Mesothelial cell of epicardium (in vitro differentiated cells): ENCODE measurements around the gene IGFBP2. TPM values are rescaled to one million over a fixed set of nuclear protein-coding genes. Genes with fewer than 3 reads are reported as not detected.
A peak's percentile ranks its signal among the peaks of the same experiment; 100 is the strongest.

Experiments used
- DNase-seq, 2 experiments: peaks; one replicate each; pipeline ENCODE4 v3.0.0; 2021; ENCODE audit warnings: low spot score in 2 of 2; ENCODE audit not compliant: unreplicated experiment in 2 of 2
- H3K27ac Mint-ChIP-seq: 2 replicates; pipeline ENCODE4 v1.8.0; 2021; ENCODE audit warnings: mixed read lengths
- H3K27me3 Mint-ChIP-seq: 2 replicates; pipeline ENCODE4 v1.8.0; 2021; ENCODE audit warnings: low read depth, mixed read lengths
- H3K36me3 Mint-ChIP-seq: 2 replicates; pipeline ENCODE4 v1.8.0; 2021; ENCODE audit warnings: mixed read lengths
- H3K4me1 Mint-ChIP-seq: 2 replicates; pipeline ENCODE4 v1.8.0; 2021; ENCODE audit warnings: mixed read lengths
- H3K4me3 Mint-ChIP-seq: 2 replicates; pipeline ENCODE4 v1.8.0; 2021; ENCODE audit warnings: mild to moderate bottlenecking, moderate library complexity, mixed read lengths
- H3K9me3 Mint-ChIP-seq: 2 replicates; pipeline ENCODE4 v1.8.0; 2021; ENCODE audit warnings: mixed read lengths
- CTCF ChIP-seq: fragments of 200-600 bp; sonication (generic); IDR thresholded peaks from one replicate; pipeline ENCODE4 v1.5.0; 2021; ENCODE audit warnings: antibody characterized with exemption; ENCODE audit not compliant: unreplicated experiment
- total RNA-seq: library from RNA; stranded (reverse); gene quantifications from 3 replicates; pipeline ENCODE4 v1.2.1, GENCODE V29; 2021

IGFBP2 gene
- total RNA-seq, 1 donor from 2014 or later, result 376 TPM

- no peak for DNase-seq
- no peaks in the 10 kb centered on the region for H3K36me3 Mint-ChIP-seq
- H3K4me1 Mint-ChIP-seq, result peaks cover 41% of the 10 kb centered on the region
- H3K27me3 Mint-ChIP-seq, result no peaks in the 10 kb centered on the region
- peak overlapping the region; percentile 97 for H3K4me3 Mint-ChIP-seq
- no peaks in the 10 kb centered on the region for H3K9me3 Mint-ChIP-seq
- H3K27ac Mint-ChIP-seq, result peak overlapping the region; percentile 90
- TF ChIP-seq CTCF, result no peak
Observed at GRCh38 chr2:216694826-216695217, 61.6 kb downstream of the IGFBP2 start.

GRCh38 chr2:216695401-216695821 lies 62.2 kb downstream of the IGFBP2 start, which contains the start of gene IGFBP5:
Gene IGFBP5, minus strand, starts transcription at chr2:216695549. Its CDS starts 774 bp downstream, at chr2:216694775.
- no peak for TF ChIP-seq CTCF
- Mint-ChIP-seq H3K4me1 (peaks cover 36% of the 10 kb centered on the region), H3K4me3 (peak within 1 kb of the TSS; percentile 97), H3K27ac (peak within 1 kb of the TSS; percentile 90), H3K9me3 (no peaks in the 10 kb centered on the region), H3K36me3 (no peaks in the 10 kb centered on the region), H3K27me3 (no peaks in the 10 kb centered on the region)
- peak; percentile 80 to 93 for DNase-seq

- H3K36me3 Mint-ChIP-seq, result no peaks in the 10 kb centered on the region
- DNase-seq, result no peak
- peak overlapping the region; percentile 71 for H3K27ac Mint-ChIP-seq
- no peak for TF ChIP-seq CTCF
- peak overlapping the region; percentile 3 for H3K4me3 Mint-ChIP-seq
- no peaks in the 10 kb centered on the region for H3K27me3 Mint-ChIP-seq
- H3K4me1 Mint-ChIP-seq, result peaks cover 28% of the 10 kb centered on the region
- no peaks in the 10 kb centered on the region for H3K9me3 Mint-ChIP-seq
Observed at GRCh38 chr2:216696321-216696720, 63.1 kb downstream of the IGFBP2 start.

- no peaks in the 10 kb centered on the region for H3K9me3 Mint-ChIP-seq
- TF ChIP-seq CTCF, result peak; percentile 61
- no peak for DNase-seq
- H3K4me3 Mint-ChIP-seq, result peak overlapping the region; percentile 26
- peaks cover 28% of the 10 kb centered on the region for H3K4me1 Mint-ChIP-seq
- peak overlapping the region; percentile 71 for H3K27ac Mint-ChIP-seq
- H3K36me3 Mint-ChIP-seq, result no peaks in the 10 kb centered on the region
- H3K27me3 Mint-ChIP-seq, result no peaks in the 10 kb centered on the region
Observed at GRCh38 chr2:216696751-216697560, 63.7 kb downstream of the IGFBP2 start.

- no peak for DNase-seq
- peak overlapping the region; percentile 52 for H3K27ac Mint-ChIP-seq
- no peaks in the 10 kb centered on the region for H3K9me3 Mint-ChIP-seq
- no peak for TF ChIP-seq CTCF
- peaks cover 28% of the 10 kb centered on the region for H3K4me1 Mint-ChIP-seq
- no peaks in the 10 kb centered on the region for H3K27me3 Mint-ChIP-seq
- H3K4me3 Mint-ChIP-seq, result no peak overlapping the region
- no peaks in the 10 kb centered on the region for H3K36me3 Mint-ChIP-seq
Observed at GRCh38 chr2:216698293-216698692, 65.1 kb downstream of the IGFBP2 start.
